ENCODE results near the gene PGM1.
A peak's percentile ranks its signal among the peaks of the same experiment; 100 is the strongest.

PGM1 gene

DNA sequence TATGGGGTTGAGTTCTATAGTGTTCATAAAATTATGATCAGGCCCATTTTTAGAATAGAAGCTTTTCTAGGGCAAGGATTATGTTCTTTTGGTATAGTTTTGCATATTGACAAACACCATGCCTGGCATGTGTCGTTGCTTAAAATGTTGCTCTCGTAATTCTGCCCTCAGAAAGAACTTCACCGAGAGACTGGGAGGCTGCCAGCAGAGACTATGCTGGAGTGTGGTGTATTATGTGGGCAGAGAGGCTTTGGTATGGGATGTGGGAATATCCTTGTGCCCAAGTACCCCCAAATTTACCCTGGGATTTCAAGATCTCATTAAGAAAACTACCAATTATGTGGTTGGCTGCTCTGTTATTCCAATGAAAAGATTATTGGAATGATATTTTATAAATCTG lies 27.9 kb downstream of the PGM1 start:
- H3K4me3 ChIP-seq (ENCODE audit: low read length), result no peak overlapping the region
- DNase-seq (ENCODE audit: low read depth), result no peak
- TF ChIP-seq, protein P1, sequence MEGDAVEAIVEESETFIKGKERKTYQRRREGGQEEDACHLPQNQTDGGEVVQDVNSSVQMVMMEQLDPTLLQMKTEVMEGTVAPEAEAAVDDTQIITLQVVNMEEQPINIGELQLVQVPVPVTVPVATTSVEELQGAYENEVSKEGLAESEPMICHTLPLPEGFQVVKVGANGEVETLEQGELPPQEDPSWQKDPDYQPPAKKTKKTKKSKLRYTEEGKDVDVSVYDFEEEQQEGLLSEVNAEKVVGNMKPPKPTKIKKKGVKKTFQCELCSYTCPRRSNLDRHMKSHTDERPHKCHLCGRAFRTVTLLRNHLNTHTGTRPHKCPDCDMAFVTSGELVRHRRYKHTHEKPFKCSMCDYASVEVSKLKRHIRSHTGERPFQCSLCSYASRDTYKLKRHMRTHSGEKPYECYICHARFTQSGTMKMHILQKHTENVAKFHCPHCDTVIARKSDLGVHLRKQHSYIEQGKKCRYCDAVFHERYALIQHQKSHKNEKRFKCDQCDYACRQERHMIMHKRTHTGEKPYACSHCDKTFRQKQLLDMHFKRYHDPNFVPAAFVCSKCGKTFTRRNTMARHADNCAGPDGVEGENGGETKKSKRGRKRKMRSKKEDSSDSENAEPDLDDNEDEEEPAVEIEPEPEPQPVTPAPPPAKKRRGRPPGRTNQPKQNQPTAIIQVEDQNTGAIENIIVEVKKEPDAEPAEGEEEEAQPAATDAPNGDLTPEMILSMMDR (IDR thresholded peaks at IDR 0.05; ENCODE audit: insufficient read depth, low read depth, low read length, missing control alignments), result no peak

DNA sequence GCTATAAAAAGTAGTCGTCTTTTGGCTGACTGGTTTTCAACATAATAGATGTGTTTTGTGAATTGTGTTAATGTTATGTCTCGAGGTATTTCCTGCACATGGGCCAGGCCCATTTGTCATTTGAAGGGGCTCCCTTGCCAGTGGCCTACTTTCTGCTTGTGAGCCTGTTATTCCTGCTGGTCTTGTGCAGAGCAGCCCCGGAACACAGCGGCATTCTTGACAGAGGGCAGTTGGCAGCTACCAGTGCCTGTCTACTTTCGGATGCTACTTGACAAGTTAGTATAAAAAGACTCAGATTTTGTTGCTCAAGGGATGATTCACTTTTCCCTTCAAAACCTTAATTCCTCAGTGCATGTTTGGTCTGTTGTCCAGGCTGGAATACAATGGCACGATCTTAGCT lies 28.5 kb downstream of the PGM1 start:
- TF ChIP-seq, protein P1 (IDR thresholded peaks at IDR 0.05; ENCODE audit: insufficient read depth, low read depth, low read length, missing control alignments), result no peak
- no peak overlapping the region for H3K4me3 ChIP-seq (ENCODE audit: low read length)
- DNase-seq (ENCODE audit: low read depth), result peak; percentile 42

DNA sequence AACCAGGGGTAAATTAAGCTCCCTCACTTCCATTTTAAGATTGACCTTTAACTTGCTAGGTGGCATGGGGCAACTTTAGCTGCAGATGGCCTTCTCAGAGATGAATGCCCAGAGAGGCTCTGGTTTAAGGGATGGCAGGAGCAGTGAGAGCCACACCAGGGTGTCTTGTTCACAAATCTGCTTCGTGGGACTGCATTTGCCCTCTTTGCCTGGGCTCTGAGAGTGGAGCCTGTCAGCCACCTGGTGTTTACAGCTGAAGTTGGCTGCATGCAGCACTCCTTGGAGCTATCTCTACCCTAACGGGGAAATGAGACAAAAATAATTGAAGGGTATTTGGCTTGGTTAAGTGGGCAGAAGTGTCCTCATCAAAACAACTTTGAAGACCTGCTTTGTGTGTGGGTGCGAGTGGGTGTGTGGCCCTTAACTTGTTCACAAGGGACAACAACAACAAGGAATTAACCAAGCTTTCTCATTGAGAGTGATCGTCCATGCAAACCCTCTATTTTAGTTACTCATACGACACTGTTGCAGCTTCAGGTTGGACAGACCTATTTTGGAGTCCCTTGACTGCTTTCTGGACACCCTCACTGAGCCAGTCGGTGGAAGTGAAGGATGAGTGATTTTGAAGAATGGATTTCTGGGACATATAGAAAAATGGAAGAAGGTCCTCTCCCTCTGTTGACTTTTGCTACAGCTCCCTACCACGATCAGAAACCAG lies 29.8 kb downstream of the PGM1 start:
- TF ChIP-seq, protein P1 (IDR thresholded peaks at IDR 0.05; ENCODE audit: insufficient read depth, low read depth, low read length, missing control alignments), result no peak
- no peak overlapping the region for H3K4me3 ChIP-seq (ENCODE audit: low read length)
- DNase-seq (ENCODE audit: low read depth), result no peak

DNA sequence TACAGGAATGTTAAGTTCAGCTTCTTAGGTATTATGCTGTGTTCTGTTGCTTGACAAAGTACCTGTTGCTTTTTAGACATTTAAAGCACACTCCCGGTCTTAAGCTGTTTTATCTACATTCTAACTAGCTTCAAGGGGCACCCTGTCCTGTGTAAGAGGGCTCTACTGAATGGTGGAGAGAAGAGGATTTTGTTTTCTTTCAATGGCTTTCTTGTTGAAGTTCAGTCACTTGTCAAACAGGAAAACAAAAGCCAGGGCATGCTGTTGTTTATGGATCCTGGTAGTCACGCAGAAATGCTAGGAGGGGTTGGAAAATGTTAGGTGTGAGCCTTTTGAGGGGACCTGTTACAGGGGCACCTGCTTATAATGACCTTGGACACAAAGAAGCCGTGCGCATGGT lies 30.7 kb downstream of the PGM1 start:
- DNase-seq (ENCODE audit: low read depth), result no peak
- TF ChIP-seq, protein P1 (IDR thresholded peaks at IDR 0.05; ENCODE audit: insufficient read depth, low read depth, low read length, missing control alignments), result no peak
- H3K4me3 ChIP-seq (ENCODE audit: low read length), result no peak overlapping the region

DNA sequence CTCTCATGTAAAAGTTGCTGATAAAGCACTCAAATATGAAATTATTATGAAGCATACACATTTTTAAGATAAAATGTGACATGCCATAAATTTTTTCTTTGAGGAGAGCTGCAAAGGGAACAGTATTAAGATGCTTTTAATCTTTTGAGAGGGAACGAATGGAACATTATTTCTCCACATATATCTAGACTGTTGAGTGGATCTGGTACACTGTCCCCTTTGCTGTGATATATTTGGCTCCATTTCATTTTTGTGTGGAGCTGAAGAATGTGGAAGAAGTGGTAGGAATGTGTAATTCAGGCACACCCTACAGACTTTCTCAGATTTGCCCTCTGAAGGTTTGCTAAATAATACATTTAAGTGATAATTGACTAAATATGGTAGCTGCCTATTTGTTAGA lies 31.7 kb downstream of the PGM1 start:
- H3K4me3 ChIP-seq (ENCODE audit: low read length), result no peak overlapping the region
- TF ChIP-seq, protein P1 (IDR thresholded peaks at IDR 0.05; ENCODE audit: insufficient read depth, low read depth, low read length, missing control alignments), result peak; percentile 28
- DNase-seq (ENCODE audit: low read depth), result no peak

DNA sequence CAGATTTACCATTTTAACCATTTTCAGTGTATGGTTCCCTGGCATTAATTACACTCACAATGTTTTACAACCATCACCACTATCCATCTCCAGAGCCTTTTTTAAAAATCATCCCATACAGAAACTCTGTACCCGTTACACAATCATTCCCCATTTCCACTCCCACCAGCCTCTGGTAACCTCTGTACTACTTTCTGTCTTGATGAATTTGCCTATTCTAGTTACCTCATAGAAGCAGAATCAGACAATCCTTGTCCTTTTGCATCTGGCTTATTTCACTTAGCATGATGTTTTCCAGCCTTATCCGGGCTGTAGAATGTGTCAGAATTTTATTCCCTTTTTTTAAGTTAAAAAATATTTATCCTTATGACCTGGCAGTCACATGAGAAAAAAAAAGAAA lies 33.0 kb downstream of the PGM1 start:
- DNase-seq (ENCODE audit: low read depth), result no peak
- H3K4me3 ChIP-seq (ENCODE audit: low read length), result no peak overlapping the region
- TF ChIP-seq, protein P1 (IDR thresholded peaks at IDR 0.05; ENCODE audit: insufficient read depth, low read depth, low read length, missing control alignments), result no peak

DNA sequence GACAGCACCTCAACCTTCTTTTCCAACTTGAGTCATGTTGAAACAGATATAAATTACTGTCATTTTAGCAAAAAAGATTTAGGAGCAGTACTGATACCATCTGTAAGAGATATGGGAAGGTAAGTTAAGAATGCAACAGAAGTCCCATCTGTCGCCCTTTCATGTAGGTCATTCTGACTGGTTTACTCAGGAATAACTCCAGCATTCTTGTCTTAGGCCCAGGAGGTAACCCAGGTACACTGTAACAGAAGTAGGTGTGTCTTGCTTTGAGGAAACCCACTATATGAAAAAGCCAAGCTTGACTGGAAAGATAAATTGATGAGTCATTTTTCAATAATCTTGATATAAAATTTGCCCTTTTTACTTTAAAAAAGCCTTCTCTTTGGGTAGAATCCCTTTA lies 35.4 kb downstream of the PGM1 start:
- TF ChIP-seq, protein P1 (IDR thresholded peaks at IDR 0.05; ENCODE audit: insufficient read depth, low read depth, low read length, missing control alignments), result no peak
- no peak for DNase-seq (ENCODE audit: low read depth)
- no peak overlapping the region for H3K4me3 ChIP-seq (ENCODE audit: low read length)
